ENCODE data around the gene LMOD2.

Gene LMOD2

GRCh38 chr7:123705211-123705901 lies 49.7 kb downstream of the LMOD2 start:
- ATAC-seq, result no peak
- TF ChIP-seq CREB5 (CRISPR knock-in tag; IDR thresholded peaks at IDR 0.05; ENCODE audit: low read depth) (no peak), ISL1 (CRISPR knock-in tag; IDR thresholded peaks at IDR 0.05) (no peak), ZC3H10 (CRISPR knock-in tag; IDR thresholded peaks at IDR 0.05) (no peak), ZNF70 (CRISPR knock-in tag; IDR thresholded peaks at IDR 0.05) (no peak), ZNF8 (CRISPR knock-in tag; IDR thresholded peaks at IDR 0.05) (no peak), TSHZ2 (CRISPR knock-in tag; IDR thresholded peaks at IDR 0.05) (no peak), PPARA (CRISPR knock-in tag; IDR thresholded peaks at IDR 0.05; ENCODE audit: borderline replicate concordance) (no peak), CSDC2 (CRISPR knock-in tag; IDR thresholded peaks at IDR 0.05) (no peak), SNAI2 (CRISPR knock-in tag; IDR thresholded peaks at IDR 0.05) (no peak), GLIS3 (CRISPR knock-in tag; IDR thresholded peaks at IDR 0.05) (no peak), TCF4 (CRISPR knock-in tag; IDR thresholded peaks at IDR 0.05; ENCODE audit: borderline replicate concordance) (no peak), TOX (CRISPR knock-in tag; IDR thresholded peaks at IDR 0.05; ENCODE audit: borderline replicate concordance) (no peak), RARB (CRISPR knock-in tag; IDR thresholded peaks at IDR 0.05) (no peak), BACH2 (CRISPR knock-in tag; IDR thresholded peaks at IDR 0.05; ENCODE audit: borderline replicate concordance) (no peak)
- TF ChIP-seq, protein P1, sequence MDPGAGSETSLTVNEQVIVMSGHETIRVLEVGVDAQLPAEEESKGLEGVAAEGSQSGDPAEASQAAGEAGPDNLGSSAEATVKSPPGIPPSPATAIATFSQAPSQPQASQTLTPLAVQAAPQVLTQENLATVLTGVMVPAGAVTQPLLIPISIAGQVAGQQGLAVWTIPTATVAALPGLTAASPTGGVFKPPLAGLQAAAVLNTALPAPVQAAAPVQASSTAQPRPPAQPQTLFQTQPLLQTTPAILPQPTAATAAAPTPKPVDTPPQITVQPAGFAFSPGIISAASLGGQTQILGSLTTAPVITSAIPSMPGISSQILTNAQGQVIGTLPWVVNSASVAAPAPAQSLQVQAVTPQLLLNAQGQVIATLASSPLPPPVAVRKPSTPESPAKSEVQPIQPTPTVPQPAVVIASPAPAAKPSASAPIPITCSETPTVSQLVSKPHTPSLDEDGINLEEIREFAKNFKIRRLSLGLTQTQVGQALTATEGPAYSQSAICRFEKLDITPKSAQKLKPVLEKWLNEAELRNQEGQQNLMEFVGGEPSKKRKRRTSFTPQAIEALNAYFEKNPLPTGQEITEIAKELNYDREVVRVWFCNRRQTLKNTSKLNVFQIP (CRISPR knock-in tag; IDR thresholded peaks at IDR 0.05; ENCODE audit: borderline replicate concordance, low read depth), result no peak

DNA sequence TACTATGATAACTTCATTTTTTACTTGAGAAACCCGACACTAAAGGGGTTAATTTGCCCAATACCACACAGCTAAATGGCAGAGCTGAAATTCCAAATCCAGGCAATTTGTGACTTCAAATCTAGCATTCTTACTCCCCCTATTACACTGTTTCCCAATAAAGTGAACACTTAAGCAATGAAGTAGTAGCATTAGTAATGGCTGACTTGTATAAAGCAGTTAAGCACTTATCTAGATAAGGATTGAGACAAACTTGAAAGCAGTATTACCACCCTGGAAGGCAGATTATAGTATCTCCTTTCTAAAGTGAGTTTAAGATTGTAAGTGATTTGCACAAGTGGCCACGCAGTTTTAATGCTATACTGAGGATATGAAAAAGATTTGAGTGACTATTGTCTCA lies 53.9 kb downstream of the LMOD2 start:
- ATAC-seq, result no peak
- TF ChIP-seq, protein P2, sequence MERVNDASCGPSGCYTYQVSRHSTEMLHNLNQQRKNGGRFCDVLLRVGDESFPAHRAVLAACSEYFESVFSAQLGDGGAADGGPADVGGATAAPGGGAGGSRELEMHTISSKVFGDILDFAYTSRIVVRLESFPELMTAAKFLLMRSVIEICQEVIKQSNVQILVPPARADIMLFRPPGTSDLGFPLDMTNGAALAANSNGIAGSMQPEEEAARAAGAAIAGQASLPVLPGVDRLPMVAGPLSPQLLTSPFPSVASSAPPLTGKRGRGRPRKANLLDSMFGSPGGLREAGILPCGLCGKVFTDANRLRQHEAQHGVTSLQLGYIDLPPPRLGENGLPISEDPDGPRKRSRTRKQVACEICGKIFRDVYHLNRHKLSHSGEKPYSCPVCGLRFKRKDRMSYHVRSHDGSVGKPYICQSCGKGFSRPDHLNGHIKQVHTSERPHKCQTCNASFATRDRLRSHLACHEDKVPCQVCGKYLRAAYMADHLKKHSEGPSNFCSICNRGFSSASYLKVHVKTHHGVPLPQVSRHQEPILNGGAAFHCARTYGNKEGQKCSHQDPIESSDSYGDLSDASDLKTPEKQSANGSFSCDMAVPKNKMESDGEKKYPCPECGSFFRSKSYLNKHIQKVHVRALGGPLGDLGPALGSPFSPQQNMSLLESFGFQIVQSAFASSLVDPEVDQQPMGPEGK (CRISPR knock-in tag; IDR thresholded peaks at IDR 0.05; ENCODE audit: borderline replicate concordance), result no peak
- TF ChIP-seq ZNF70 (CRISPR knock-in tag; IDR thresholded peaks at IDR 0.05), result no peak
- no peak for TF ChIP-seq RARB (CRISPR knock-in tag; IDR thresholded peaks at IDR 0.05)
- TF ChIP-seq GLIS3 (CRISPR knock-in tag; IDR thresholded peaks at IDR 0.05), result no peak
- no peak for TF ChIP-seq SNAI2 (CRISPR knock-in tag; IDR thresholded peaks at IDR 0.05)

GRCh38 chr7:123710683-123711082 lies 55.0 kb downstream of the LMOD2 start:
- TF ChIP-seq PPARA (CRISPR knock-in tag; IDR thresholded peaks at IDR 0.05; ENCODE audit: borderline replicate concordance) (no peak), GLIS3 (CRISPR knock-in tag; IDR thresholded peaks at IDR 0.05) (no peak), CSDC2 (CRISPR knock-in tag; IDR thresholded peaks at IDR 0.05) (no peak), RARB (CRISPR knock-in tag; IDR thresholded peaks at IDR 0.05) (no peak), ZC3H10 (CRISPR knock-in tag; IDR thresholded peaks at IDR 0.05) (no peak), TOX (CRISPR knock-in tag; IDR thresholded peaks at IDR 0.05; ENCODE audit: borderline replicate concordance) (no peak), TSHZ2 (CRISPR knock-in tag; IDR thresholded peaks at IDR 0.05) (no peak), ZFP30 (CRISPR knock-in tag; IDR thresholded peaks at IDR 0.05) (no peak), SNAI2 (CRISPR knock-in tag; IDR thresholded peaks at IDR 0.05) (no peak)
- TF ChIP-seq, protein P1 (CRISPR knock-in tag; IDR thresholded peaks at IDR 0.05; ENCODE audit: borderline replicate concordance, low read depth), result no peak
- ATAC-seq, result peak; percentile 24; the same call in 2 of the 3 replicates

Data from SK-N-SH treated with all-trans-retinoic acid at 6 μM for 48 hours (cell line).